22Rv1 (cell line): ENCODE measurements around the gene LTA.
A peak's percentile ranks its signal among the peaks of the same experiment; 100 is the strongest.

Experiments used
- H3K27ac ChIP-seq: fragments of 450-650 bp; 2 replicates; pipeline ENCODE4 v1.5.1; 2017
- CTCF ChIP-seq: fragments of 450-650 bp; IDR thresholded peaks from 2 replicates; pipeline ENCODE4 v1.5.1; 2017; ENCODE audit warnings: mild to moderate bottlenecking
- ZFX ChIP-seq: fragments of 450-650 bp; IDR thresholded peaks from 2 replicates; pipeline ENCODE4 v1.6.1; 2017; ENCODE audit warnings: antibody characterized with exemption, borderline replicate concordance

The LTA gene

GRCh38 chr6:31572041-31572911 lies at the start of gene LTA:
Gene LTA, plus strand, starts transcription at chr6:31572289. Its CDS starts 454 bp downstream, at chr6:31572743.
- H3K27ac ChIP-seq = no peak within 1 kb of the TSS

GRCh38 chr6:31525553-31525931 lies 46.5 kb upstream of the LTA start:
- H3K27ac ChIP-seq = no peak overlapping the region
- no peak for TF ChIP-seq CTCF
- TF ChIP-seq ZFX = no peak

More at GRCh38 chr6:31572041-31572911, at the start of gene LTA:
- TF ChIP-seq CTCF = no peak
- no peak for TF ChIP-seq ZFX

- no peak for TF ChIP-seq CTCF
- TF ChIP-seq ZFX = no peak
- no peak overlapping the region for H3K27ac ChIP-seq
Observed at GRCh38 chr6:31525932-31526591, 46.0 kb upstream of the LTA start.

GRCh38 chr6:31528307-31528777 lies 43.7 kb upstream of the LTA start:
- TF ChIP-seq ZFX = no peak
- TF ChIP-seq CTCF = no peak
- peak overlapping the region; percentile 17; the same call in 1 of the 2 replicates for H3K27ac ChIP-seq

- H3K27ac ChIP-seq = peak within 1 kb of the TSS; percentile 18; the same call in 1 of the 2 replicates
- TF ChIP-seq ZFX = no peak
- no peak for TF ChIP-seq CTCF
Observed at GRCh38 chr6:31528821-31529328, 43.2 kb upstream of the LTA start, which contains the start of gene MCCD1. Gene MCCD1, plus strand, starts transcription at chr6:31528962. Its CDS starts 53 bp downstream, at chr6:31529015.

GRCh38 chr6:31529329-31530150 lies 42.5 kb upstream of the LTA start:
- TF ChIP-seq CTCF (no peak), ZFX (no peak)
- 0 out of 2 replicates have a peak overlapping the region, but pooled peaks have one; percentile 18 for H3K27ac ChIP-seq
